Measurements from ENCODE around the gene IRF4.

DNA sequence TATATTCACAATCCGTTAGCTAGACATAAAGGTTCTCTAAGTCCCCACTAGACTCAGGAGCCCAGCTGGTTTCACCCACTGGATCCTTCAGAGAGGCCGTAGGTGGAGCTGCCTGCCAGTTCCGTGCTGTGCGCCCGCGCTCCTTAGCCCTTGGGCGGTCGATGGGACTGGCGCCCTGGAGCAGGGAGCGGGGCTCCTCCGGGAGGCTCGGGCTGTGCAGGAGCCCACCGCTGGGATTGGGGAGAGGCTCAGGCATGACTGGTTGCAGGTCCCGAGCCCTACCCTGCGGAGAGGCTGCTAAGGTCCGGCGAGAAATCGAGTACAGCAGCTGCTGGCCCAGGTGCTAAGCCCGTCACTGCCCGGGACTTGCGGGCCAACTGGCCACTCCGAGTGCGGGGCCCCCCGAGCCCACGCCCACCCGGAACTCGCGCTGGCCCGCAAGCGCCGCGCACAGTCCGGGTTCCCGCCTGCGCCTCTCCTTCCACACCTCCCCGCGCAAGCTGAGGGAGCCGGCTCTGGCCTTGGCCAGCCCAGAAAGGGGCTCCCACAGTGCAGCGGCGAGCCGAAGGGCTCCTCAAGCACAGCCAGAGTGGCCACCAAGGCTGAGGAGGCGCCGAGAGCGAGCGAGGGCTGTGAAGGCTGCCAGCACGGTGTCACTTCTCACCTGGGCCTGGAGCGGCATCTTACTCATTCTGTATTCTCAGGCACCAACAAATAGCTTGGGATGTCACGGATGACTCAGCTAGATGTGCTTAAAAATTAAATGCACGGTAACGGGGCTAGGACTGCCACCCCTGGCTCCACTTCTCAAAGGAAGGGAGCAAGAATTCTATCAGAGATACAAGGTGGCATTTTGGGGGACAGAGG, 44.1 kb downstream of the IRF4 start:
- TF ChIP-seq SUZ12 (IDR thresholded peaks at IDR 0.05) (no peak), FOXA1 (IDR thresholded peaks at IDR 0.05) (no peak), HDGF (IDR thresholded peaks at IDR 0.05; ENCODE audit: borderline replicate concordance) (no peak), LEF1 (IDR thresholded peaks at IDR 0.05; ENCODE audit: borderline replicate concordance) (no peak), SP1 (IDR thresholded peaks at IDR 0.05) (no peak), FOXM1 (IDR thresholded peaks at IDR 0.05; ENCODE audit: borderline replicate concordance) (no peak), TARDBP (IDR thresholded peaks at IDR 0.05) (no peak), ZNF384 (IDR thresholded peaks at IDR 0.05) (no peak), ELF4 (IDR thresholded peaks at IDR 0.05) (no peak), CTBP1 (IDR thresholded peaks at IDR 0.05; ENCODE audit: borderline replicate concordance) (no peak), BHLHE40 (IDR thresholded peaks at IDR 0.05; ENCODE audit: borderline replicate concordance) (no peak), FOXK2 (IDR thresholded peaks at IDR 0.05) (no peak), ARNT (IDR thresholded peaks at IDR 0.05) (no peak), NFRKB (IDR thresholded peaks at IDR 0.05) (no peak)

Data from HEK293T (cell line).